ENCODE data around the gene C2orf80.
"Not testable (repeated sequence)": the region's sequence is repeated elsewhere in the genome, so short reads cannot be mapped to it uniquely, and the experiment has no call there.

C2orf80 gene

DNA sequence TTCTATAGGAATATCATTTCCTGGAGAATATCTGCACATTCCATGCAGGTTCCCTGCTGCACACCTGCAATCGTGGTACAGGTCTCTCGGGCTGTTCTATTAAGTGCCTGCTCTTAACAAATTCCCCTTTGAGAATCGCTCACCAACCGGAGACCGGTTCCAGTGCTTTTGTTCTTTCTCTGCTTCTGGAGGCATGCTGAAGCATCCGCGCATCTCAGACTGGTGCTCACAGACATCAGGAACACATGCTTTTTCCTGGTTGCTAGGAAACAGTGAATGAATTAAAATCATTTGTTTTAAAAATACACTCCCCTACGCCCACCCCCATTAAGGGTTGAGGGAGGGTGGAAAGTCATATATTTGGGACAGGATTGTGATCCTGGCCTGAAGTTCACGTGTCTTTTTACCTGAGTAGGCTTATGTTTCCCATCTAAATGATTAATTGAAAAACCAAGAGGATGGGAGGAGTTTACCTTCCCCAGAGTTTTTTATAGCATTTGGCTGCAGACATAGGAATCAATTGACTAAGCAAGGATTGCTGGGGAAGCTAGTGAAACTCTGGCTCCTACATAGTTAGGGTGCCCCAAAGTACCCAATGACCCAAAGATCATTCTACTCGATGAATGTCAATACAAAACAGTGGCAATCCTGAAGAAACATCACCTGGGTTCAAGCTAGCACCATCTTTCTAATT is at the start of gene C2orf80:
Gene C2orf80, minus strand, starts transcription at position 221 of the 694 bp plus-strand sequence. CDS start 3,044 bp downstream, outside the sequence.
- DNase-seq: no peak

DNA sequence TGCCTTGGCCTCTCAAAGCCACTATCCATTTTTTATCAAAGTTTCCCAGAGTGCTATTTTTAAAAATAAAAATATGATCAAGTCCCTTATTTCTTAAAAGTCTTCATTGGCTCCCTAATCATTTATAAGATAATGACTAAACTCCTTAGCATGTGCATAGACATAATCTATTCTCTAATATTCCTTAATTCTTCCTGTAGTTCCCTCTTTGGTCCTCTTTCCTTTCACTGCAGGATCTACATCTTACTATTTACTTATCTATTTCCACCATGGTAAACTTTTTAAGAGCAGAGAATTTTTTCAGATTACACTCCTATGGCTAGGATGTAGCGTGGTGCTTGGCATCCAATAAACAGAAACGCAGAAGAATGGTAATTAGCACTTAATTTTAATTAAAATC is 46.0 kb upstream of the C2orf80 start:
- no peak for DNase-seq

DNA sequence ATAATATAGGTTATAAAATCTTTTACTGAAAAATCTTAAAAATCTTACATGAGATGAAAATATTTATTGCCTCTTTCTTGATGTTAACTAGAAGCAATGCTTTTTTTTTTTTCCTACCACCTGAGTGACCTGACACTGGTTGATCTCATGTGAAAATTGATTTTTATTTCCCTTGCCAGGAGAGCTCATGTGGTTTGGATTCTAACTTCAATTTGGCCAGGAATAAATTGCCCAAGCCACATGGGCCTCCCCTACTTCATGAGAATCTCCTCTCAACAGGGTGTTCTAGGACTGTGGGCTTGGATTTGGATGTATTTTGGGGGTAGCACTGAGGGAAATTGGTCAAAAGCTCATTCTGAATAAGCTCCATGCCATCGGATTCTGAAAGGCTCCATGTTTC is 45.0 kb upstream of the C2orf80 start:
- DNase-seq: no peak

DNA sequence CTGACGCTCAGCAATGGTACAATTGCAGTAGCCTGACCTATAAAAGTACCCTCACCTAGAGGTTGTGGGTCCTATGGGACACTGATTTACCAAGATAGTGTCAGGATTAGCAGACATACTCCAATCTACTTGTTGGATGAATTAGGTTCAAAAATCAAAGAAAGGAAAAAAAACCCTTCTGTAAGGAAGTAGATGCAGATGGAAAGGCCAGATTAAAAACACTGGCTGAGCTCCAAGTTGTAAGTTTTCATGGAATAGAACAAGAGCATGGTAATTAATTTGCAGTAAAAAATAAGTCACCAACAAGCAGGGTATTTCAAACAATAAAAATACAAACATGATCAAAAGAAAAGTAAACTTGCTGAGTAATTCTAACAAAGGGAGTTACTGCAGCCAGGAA is 38.6 kb upstream of the C2orf80 start:
- DNase-seq: no peak

DNA sequence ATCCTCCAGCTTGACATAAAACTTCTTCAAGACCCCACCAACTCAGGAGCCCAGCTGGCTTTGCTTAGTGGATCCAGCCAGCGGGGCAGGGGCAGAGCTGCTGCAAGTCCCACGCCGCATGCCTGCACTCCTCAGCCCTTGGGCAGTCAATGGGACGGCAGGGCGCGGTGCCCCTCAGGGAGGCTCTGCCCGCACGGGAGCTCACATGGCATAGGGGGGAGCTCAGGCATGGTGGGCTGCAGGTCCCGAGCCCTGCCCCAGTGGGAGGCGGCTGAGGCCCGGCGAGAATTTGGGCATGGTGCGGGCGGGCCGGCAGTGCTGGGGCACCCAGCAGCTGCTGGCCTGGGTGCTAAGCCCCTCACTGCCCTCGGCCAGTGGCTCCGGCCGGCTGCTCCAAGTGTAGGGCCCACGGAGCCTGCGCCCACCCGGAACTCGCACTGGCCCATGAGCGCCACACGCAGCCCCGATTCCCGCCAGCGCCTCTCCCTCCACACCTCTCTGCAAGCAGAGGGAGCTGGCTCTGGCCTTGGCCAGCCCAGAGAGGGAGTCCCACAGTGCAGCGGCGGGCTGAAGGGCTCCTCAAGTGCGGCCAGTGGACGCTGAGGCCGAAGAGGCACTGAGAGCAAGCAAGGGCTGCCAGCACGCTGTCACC is 37.9 kb upstream of the C2orf80 start:
- DNase-seq: no peak

DNA sequence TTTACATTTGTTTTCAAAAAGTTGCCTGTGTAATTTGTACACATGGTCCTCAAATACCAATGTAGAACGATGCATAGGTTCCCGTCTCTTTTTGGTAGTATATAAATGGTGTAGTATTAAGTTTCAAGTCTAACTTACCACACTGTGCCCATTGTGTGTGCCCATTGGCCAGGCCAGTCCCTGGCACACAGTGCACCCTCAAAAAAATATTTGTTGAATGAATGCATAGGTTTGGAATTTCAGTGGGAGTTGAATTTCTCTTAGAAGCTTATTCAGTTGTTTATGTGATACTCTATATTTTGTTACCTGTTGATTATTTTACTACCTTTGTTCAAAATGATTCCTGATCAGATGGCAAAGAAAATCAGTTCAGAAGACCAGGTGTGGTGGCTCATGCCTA is 35.0 kb upstream of the C2orf80 start:
- no peak for DNase-seq

DNA sequence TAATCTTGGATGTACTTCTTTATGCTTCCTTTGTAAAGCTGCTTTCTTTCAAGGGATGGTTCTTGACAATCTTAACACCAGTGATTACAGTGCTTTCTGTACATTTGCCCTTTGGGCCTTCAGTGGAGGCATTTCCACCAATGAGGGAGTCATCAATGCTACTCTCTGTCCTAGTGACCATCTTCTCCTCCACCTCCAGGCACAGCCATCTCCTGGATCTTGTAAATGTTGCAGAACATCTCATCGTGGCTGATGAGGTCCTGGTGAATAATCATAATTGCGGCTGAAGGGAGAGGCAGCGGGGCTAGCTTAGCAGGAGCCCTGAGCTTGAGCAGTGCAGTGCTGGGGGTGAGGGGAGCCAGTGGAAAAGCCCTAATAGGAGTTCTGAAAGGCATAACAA is 32.5 kb upstream of the C2orf80 start:
- DNase-seq: no peak

DNA sequence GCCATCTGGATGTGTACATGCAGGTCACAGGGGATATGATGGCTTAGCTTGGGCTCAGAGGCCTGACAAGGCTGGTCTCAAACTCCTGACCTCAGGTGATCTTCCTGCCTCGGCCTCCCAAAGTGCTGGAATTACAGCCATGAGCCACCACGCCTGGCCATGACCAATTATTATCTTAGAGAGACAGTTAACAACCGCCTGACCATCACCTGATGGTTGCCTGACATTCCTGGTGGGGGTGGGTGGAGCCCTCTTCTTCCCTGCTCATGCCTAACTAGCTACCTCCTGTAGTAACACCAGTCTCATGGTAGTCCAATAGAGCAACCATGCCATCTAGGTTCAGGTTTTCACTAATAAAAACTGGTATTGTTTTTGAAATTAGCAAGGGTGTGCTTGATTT is 32.0 kb upstream of the C2orf80 start:
- not testable (repeated sequence) for DNase-seq

DNA sequence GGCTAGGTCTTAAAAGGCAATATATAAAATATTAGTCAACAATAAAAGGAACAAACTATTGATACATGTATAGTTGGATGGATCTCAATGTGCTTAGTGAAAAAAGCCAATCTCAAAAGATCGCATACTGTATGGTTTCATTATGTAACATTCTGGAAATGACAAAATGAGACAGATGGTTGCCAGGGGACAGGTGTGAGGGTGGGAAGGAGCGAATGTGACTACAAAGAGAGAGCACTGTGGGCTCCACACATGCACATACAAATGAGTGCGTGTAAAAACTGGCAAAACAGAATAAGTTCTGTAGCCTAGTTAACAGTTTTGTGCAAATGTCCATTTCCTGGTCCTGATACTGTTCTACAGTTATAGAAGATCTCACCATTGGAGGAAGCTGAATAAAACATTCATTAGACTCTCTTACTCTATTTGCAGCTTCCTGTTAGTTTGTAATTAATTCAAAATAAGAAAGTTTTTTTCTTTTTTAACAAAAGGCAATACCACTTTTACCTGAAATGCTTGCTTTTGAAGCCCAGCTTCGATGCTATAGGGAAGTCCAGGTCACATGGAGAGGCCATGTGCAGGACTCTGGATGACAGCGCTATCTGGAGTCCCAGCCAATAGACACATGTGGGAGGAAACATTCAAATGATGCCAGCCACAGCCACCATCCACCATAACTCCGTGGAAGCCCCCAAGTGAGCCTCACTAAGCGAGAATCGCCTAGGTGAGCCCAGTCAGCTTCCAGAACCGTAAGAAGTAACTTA is 21.0 kb upstream of the C2orf80 start:
- DNase-seq: no peak

DNA sequence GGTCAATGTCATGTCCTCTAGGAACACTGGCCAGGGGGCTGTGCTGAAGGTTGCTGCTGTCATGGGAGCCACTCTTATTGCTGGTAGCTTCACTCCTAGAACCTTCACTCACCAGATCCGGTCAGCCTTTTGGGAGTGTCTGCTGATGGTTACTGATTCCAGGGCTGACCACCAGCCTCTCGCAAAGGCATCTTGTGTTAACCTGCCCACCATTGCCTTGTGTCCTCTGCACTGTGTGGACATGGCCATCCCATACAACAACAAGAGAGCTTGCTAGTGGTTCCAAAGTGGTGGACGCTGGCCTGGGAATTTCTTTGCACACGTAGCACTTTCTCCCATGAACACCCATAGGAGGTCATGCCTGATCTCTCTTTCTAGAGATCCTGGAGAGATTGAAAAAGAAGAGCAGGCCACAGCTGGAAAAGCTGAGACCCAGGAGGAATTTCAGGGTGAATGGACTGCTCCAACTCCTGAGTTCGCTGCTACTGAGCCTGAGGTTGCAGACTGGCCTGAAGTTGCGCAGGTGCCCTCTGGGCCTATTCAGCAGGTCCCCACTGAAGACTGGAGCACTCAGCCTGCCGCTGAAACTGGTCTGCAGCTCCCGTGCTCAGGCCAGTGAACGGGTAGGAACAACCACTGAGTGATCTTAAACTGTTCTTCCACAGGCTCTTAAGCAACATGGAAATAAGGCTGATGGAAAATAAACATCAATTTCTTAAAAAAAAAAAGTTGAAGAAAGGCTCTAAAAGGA is 18.7 kb upstream of the C2orf80 start:
- no peak for DNase-seq

DNA sequence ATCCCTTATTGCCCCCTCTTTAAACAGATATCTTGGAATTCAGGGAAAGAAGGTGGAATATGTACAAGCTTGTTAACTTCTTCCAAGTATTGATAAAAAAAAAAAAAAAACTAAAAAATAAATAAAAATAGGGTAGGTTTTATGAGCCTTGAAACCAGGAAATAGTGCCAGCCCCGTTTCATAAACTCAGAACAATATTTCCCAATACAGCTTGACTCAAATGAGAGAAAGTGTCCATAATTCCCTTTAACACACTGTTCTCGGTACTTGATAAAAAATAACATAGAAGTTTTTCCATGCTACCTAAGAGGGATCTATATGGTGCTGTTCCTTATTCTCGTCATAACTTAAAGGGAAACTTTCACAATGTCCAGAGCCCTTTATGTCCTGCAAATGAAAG is 17.9 kb upstream of the C2orf80 start:
- DNase-seq: no peak

DNA sequence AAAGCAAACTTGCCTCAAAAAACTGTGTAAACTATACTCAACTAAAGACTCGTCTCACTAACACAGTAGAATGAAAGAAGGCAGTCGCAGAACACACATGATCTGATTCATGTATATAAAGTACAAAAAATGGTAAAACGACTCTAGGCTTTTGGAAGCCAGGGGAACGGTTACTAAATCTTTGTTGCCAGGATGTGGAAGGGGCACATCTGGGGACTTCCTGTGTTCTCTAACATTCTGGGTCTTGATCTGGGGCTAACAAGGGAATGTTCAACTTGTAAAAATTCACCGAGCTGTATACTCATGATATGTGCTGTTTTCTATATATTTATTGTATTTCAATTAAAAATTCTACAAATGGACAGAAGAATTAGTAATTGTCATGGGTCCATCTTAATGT is 14.3 kb upstream of the C2orf80 start:
- DNase-seq: no peak

DNA sequence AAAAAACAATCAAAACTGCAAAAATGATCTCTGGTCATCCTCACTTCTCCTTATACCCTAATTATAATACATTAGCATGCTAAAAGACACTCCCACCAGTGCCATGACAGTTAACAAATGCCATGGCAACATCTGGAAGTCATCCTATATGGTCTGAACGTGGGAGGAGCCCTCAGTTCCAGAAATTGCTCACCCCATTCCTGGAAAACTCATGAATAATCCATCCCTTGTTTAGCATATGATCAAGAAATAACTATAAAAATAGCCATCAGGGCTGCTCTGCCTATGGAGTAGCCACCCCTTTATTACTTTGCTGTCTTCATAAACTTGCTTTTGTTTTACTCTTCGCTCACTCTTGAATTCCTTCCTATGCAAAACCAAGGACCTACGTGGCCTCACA is 5.7 kb upstream of the C2orf80 start:
- DNase-seq: no peak

DNA sequence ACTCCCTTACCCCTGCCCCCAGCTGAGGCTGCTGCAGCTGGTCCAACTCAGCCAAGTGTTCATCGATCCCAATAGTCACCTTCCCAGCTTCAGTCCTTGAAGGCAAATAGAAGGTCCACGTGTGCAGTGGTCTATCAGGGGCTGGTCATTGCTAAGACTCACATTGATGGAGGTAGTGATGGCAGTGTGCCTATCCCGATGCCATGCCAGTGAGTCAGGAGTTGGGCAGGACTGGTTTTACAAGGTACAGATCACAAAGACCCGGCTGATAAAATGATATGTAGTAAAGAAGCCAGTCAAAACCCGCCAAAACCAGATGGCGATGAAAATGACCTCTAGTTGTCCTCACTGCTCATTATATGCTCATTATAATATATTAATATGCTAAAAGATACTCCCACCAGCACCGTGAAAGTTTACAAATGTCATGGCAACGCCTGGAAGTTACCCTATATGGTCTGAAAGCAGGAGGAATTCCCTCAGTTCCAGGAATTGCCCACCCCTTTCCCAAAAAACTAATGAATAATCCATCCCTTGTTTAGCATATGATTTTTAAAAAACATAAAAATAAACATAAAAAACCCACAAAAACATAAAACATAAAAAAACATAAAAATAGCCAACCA is 2.9 kb upstream of the C2orf80 start:
- no peak for DNase-seq

DNA sequence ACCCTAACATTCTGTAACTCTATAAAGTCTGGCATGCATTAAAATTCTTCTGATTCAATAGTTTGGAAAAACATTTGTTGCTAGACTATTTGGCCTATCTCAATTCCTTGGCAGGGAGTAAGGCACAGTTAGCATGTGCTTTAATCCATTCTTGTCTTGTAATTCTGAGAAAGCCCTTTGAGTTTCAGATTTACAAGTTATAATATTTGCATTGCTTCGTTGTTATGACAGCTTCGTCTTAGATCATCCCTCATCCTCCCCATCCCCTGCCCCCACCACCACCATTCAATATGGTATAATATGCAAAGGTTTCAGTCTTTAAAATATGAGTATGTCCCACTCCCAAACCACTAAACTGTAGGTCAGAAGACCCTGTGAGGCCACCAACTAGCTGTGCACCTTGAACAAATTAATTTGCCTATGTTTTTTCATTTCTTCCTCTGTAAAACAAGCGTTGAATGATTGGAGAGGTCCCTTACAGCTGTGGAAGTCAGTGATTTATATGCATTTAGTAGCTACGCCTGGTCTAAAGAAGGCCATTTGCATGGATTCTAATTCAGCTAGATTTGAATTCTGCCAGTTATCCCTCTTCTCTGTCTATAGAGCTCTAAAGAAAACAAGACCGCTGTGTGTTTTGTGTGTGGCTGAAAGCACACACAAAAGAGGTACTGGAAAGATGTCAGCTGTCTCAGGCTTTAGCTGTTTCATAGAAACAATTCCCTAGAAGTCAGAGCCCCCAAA is 591 bp downstream of the C2orf80 start:
- DNase-seq: no peak

DNA sequence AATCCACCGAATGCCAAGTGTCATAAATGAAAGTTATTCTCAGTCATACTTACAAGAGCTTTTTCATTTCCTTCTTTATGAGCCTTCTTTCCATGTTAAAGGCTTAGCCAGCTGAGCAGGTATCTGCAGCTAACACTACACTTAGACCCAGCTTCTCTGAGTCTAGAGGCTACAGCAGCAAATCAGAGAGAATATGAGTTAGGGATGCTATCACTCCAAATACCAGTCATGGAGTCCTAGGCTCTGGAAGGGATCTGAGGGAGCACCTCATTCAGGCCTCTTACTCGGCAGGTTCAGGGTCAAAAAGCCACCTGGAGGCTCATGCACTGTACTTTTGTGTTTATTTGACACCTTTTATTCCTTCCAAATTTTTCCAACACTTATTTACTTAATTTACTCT is 2.9 kb downstream of the C2orf80 start:
- no peak for DNase-seq

DNA sequence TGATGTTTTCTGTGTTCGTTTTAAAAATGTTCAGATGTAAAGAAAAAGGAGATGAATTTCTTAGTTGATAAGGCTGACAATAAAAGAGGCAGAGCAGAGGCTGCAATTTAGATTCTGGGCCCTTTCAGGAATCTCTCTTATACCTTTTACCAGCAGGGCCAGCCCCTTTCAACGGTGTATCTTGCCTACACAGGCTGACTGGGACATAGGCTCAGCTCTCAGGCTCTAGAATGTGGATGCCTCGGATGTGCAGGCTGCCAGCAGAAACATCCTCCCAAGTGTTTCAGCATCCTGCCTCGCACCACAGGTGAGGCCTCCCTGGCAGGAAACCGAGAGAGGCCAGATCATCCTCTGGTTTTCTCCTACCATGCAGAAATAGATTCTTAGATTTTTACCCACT is 3.4 kb downstream of the C2orf80 start:
- no peak for DNase-seq

DNA sequence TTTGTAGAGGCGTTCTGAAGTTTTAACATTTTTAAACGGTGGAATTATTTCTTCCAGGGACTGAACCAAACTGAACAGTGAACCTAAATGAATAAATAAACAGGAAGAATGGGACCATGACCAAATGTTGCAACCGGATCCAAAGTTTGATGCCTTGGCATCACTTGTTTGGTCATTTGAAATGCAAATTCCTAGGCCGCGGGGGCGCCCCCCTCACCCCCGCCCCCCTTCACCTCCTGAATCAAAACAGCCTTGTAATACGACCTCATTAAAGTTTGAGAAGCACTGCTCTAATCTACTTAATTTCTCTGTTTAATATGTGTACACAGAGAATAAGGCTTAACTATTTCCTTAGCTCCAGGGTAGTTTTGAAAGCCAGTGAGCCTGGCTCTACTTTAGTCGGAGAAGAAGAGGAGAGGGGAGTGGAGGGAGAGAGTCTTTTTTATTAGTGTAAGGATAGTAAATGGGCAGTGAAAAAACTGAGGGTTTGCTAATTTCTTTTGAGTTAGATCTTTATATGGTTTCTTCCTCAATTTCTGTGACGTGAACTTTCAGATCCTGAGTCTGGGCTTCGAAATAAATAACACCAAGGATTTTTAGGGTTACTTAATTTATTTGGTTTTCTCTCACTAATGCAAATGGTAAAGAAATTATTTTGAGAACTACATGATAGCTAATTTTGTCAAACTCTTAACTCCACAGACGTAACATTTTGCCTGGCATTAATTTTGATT is 5.7 kb downstream of the C2orf80 start:
- no peak for DNase-seq

DNA sequence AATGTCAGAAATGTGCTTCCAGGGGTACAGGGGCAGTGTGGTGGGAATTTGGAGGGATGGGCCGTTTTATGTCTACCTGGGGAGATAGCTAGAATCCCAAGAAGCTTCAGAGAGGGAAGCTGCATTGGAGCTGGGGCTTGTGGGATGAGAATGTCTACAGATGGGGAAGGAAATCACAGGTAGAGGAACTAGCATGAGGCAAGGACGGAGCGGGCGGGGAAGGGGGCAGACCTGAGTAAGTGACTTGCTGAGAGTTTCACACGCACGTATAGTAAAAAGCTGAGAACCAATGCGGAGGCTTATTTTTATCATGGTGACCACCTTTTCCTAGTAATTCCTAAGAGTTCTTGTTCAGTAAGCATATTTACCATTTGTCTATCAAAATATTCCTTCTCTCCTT is 6.3 kb downstream of the C2orf80 start:
- DNase-seq: no peak

DNA sequence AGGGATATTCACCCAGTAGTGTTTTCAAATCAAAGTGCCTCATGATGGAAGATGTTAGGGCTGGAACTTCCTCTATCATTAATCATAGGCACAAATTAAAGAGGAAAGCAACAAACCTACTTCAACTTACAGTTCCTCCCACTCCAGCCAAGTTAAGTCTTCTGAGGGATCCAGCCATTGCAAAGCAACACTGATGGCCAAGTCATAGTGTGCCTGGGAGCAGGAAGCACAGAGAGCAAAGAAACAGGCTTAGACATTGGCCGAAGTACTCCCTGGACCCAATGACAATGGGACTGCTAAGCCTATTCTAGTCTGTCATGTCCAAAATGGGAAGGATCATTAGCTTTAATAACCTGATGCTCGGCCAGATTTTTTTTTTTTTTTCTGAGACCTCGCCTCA is 7.0 kb downstream of the C2orf80 start:
- no peak for DNase-seq

DNA sequence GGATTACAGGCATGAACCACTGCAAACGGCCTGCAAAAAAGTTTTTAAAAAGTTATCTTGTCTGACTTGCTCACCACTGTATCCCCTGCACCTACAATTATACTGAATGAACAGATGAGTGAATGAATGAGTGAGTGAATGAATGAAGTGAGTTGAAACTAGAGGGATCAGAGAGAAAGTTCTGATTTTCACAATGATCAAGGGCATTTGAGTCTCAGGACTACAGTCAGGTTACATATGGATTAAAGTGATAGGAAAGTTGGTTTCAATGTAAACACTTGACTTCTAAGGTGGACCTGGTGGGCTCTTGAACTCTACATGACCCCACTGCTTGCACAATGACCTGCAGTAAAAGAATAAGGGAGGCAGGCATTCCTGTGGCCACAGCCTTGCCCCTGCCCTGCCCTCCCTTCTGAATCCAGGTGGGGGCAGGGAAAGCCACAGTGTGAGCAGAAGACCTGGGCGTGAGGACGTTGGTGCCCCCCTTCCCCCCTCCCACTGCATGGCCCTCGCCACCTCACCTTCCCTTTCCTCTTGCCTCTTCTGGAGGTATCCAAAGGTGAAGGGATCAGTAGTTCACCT is 10.7 kb downstream of the C2orf80 start:
- no peak for DNase-seq

All from right forelimb (tissue), 1 donor.